Neural progenitor cell (in vitro differentiated cells): ENCODE results near the gene TEAD1. TPM values are rescaled to one million over a fixed set of nuclear protein-coding genes. Genes with fewer than 3 reads are reported as not detected.

Source experiments
- DNase-seq: peaks from one replicate; pipeline ENCODE4 v3.0.0-alpha.2; 2016; ENCODE audit warnings: low spot score
- H2AFZ ChIP-seq: fragments of 200-600 bp; sonication (generic); replicated peaks from 2 replicates; pipeline ENCODE4 v1.6.1; 2016; ENCODE audit warnings: antibody characterized with exemption
- H3F3A ChIP-seq: fragments of 200-600 bp; sonication (generic); 2 replicates; pipeline ENCODE4 v1.6.1; 2016; ENCODE audit warnings: antibody characterized with exemption, low read depth
- H3K27ac ChIP-seq: fragments of 200-600 bp; sonication (generic); 2 replicates; pipeline ENCODE4 v1.5.1; 2016; ENCODE audit warnings: mild to moderate bottlenecking
- H3K27me3 ChIP-seq: fragments of 200-600 bp; sonication (generic); 2 replicates; pipeline ENCODE4 v1.6.1; 2016; ENCODE audit warnings: mild to moderate bottlenecking, moderate library complexity
- H3K36me3 ChIP-seq: fragments of 200-600 bp; sonication (generic); 2 replicates; pipeline ENCODE4 v1.5.1; 2016
- H3K4me1 ChIP-seq: fragments of 200-600 bp; sonication (generic); 2 replicates; pipeline ENCODE4 v1.6.1; 2016; ENCODE audit warnings: mixed run types
- H3K4me2 ChIP-seq: fragments of 200-600 bp; sonication (generic); 2 replicates; pipeline ENCODE4 v1.6.1; 2016
- H3K4me3 ChIP-seq: fragments of 200-600 bp; sonication (generic); 2 replicates; pipeline ENCODE4 v1.5.1; 2016
- H3K79me2 ChIP-seq: fragments of 200-600 bp; sonication (generic); 2 replicates; pipeline ENCODE4 v1.6.1; 2016; ENCODE audit warnings: low read depth
- H3K9ac ChIP-seq: fragments of 200-600 bp; sonication (generic); 2 replicates; pipeline ENCODE4 v1.6.1; 2016
- H3K9me3 ChIP-seq: fragments of 200-600 bp; sonication (generic); 2 replicates; pipeline ENCODE4 v1.5.1; 2016; ENCODE audit warnings: low read depth
- H4K20me1 ChIP-seq: fragments of 200-600 bp; sonication (generic); 2 replicates; pipeline ENCODE4 v1.6.1; 2016; ENCODE audit warnings: low read depth
- H3K27ac Mint-ChIP-seq: 3 replicates; pipeline ENCODE4 v1.8.0; 2021; ENCODE audit warnings: mixed read lengths
- H3K27me3 Mint-ChIP-seq: 2 replicates; pipeline ENCODE4 v1.8.0; 2022; ENCODE audit warnings: low read depth, mild to moderate bottlenecking, inconsistent platforms, moderate library complexity, mixed read lengths; ENCODE audit not compliant: insufficient read depth
- H3K36me3 Mint-ChIP-seq: 3 replicates; pipeline ENCODE4 v1.8.0; 2021; ENCODE audit warnings: mixed read lengths
- H3K4me1 Mint-ChIP-seq: 3 replicates; pipeline ENCODE4 v1.8.0; 2021; ENCODE audit warnings: mixed read lengths
- H3K4me3 Mint-ChIP-seq: 3 replicates; pipeline ENCODE4 v1.8.0; 2021; ENCODE audit warnings: mild to moderate bottlenecking, moderate library complexity, mixed read lengths
- H3K9me3 Mint-ChIP-seq: 3 replicates; pipeline ENCODE4 v1.8.0; 2020; ENCODE audit warnings: mixed read lengths
- EZH2 ChIP-seq: fragments of 200-600 bp; sonication (generic); IDR thresholded peaks from 2 replicates; pipeline ENCODE4 v1.6.1; 2017; ENCODE audit warnings: antibody characterized with exemption, mild to moderate bottlenecking, moderate library complexity
- EZH2phosphoT487 ChIP-seq: fragments of 200-600 bp; sonication (generic); IDR thresholded peaks from 2 replicates; pipeline ENCODE4 v1.6.1; 2017; ENCODE audit warnings: antibody characterized with exemption
- total RNA-seq: library from RNA; depleted of rRNA; stranded (reverse); fragments of >200 nt; gene quantifications from 2 replicates; pipeline ENCODE4 v1.2.3, GENCODE V29; 2015; ENCODE audit warnings: low replicate concordance
- TF ChIP-seq, protein P1 (sequence below): fragments of 200-600 bp; sonication (generic); IDR thresholded peaks from 2 replicates; pipeline ENCODE4 v1.5.1; 2017; ENCODE audit warnings: antibody characterized with exemption, mild to moderate bottlenecking

The TEAD1 gene
- total RNA-seq, 1 donor from 2014 or later: 98.3 TPM

DNA sequence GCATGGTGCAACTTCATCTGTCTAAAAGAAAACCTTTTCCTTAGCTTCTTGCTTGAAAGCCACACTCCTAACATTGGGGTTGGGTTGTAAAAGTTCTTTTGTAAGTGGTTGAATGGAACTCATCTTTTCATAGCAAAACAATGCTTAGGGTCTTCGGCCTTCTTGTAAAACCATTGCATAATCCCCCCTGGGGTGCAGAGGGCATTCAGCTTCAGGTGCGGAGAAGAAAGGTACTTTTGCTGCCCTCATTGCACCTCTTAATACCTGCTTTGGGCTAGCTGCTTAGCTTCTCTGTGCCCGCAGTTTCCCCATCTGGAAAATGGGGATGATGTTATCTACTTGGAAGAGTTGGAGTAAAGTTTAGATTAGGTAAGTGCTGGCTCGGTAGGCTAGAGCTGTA is 10.1 kb downstream of the TEAD1 start:
- H3K4me2 ChIP-seq: peak overlapping the region; percentile 36
- no peak overlapping the region for H3K27ac ChIP-seq
- no peaks in the 10 kb centered on the region for H3K36me3 ChIP-seq
- Mint-ChIP-seq H3K4me3 (no peak overlapping the region), H3K27ac (peak overlapping the region; percentile 15), H3K36me3 (peaks cover 36% of the 10 kb centered on the region), H3K4me1 (peaks cover 84% of the 10 kb centered on the region), H3K27me3 (peaks cover 3% of the 10 kb centered on the region), H3K9me3 (no peaks in the 10 kb centered on the region)
- peaks cover 97% of the 10 kb centered on the region for H3K79me2 ChIP-seq
- no peaks in the 10 kb centered on the region for H3K9me3 ChIP-seq
- H3K4me1 ChIP-seq: peaks cover 85% of the 10 kb centered on the region
- peaks cover 98% of the 10 kb centered on the region for H4K20me1 ChIP-seq
- no peak for DNase-seq
- TF ChIP-seq, protein P1, sequence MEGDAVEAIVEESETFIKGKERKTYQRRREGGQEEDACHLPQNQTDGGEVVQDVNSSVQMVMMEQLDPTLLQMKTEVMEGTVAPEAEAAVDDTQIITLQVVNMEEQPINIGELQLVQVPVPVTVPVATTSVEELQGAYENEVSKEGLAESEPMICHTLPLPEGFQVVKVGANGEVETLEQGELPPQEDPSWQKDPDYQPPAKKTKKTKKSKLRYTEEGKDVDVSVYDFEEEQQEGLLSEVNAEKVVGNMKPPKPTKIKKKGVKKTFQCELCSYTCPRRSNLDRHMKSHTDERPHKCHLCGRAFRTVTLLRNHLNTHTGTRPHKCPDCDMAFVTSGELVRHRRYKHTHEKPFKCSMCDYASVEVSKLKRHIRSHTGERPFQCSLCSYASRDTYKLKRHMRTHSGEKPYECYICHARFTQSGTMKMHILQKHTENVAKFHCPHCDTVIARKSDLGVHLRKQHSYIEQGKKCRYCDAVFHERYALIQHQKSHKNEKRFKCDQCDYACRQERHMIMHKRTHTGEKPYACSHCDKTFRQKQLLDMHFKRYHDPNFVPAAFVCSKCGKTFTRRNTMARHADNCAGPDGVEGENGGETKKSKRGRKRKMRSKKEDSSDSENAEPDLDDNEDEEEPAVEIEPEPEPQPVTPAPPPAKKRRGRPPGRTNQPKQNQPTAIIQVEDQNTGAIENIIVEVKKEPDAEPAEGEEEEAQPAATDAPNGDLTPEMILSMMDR: no peak
- TF ChIP-seq EZH2 (no peak), EZH2phosphoT487 (no peak)
- H3K27me3 ChIP-seq: no peaks in the 10 kb centered on the region
- H2AFZ ChIP-seq: no peak overlapping the region
- no peak overlapping the region for H3K4me3 ChIP-seq
- H3F3A ChIP-seq: peaks cover 29% of the 10 kb centered on the region
- no peak overlapping the region for H3K9ac ChIP-seq

DNA sequence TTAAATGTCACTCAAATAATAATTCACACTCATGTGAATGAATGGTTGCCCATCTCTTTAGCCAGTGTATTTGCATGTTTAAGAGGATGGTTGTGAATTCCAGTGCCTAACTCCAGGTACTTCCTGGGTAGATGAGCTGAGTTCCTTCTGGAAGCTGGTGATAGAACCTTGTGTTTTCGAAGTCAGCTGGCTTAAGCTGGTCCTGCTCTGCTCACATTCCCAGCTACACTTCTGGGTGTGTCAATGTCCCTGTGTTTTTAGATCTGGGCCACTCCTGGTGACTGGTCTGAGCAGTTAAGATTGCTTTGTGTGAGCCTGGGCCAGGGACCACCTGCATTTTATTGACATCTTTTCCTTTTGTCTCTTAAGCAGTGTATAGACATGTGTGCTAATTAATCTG is 10.6 kb downstream of the TEAD1 start:
- no peak for DNase-seq
- H3K4me1 ChIP-seq: peaks cover 80% of the 10 kb centered on the region
- Mint-ChIP-seq H3K4me3 (no peak overlapping the region), H3K36me3 (peaks cover 36% of the 10 kb centered on the region), H3K9me3 (no peaks in the 10 kb centered on the region), H3K4me1 (peaks cover 80% of the 10 kb centered on the region), H3K27ac (no peak overlapping the region), H3K27me3 (peaks cover 3% of the 10 kb centered on the region)
- H3K79me2 ChIP-seq: peaks cover 97% of the 10 kb centered on the region
- H3K9ac ChIP-seq: no peak overlapping the region
- peak overlapping the region; percentile 36 for H3K4me2 ChIP-seq
- H3K9me3 ChIP-seq: no peaks in the 10 kb centered on the region
- H3K27ac ChIP-seq: no peak overlapping the region
- peaks cover 24% of the 10 kb centered on the region for H3F3A ChIP-seq
- TF ChIP-seq, protein P1: no peak
- no peak for TF ChIP-seq EZH2
- TF ChIP-seq EZH2phosphoT487: no peak
- H3K36me3 ChIP-seq: no peaks in the 10 kb centered on the region
- H4K20me1 ChIP-seq: peaks cover 98% of the 10 kb centered on the region
- no peak overlapping the region for H3K4me3 ChIP-seq
- no peaks in the 10 kb centered on the region for H3K27me3 ChIP-seq
- H2AFZ ChIP-seq: no peak overlapping the region

DNA sequence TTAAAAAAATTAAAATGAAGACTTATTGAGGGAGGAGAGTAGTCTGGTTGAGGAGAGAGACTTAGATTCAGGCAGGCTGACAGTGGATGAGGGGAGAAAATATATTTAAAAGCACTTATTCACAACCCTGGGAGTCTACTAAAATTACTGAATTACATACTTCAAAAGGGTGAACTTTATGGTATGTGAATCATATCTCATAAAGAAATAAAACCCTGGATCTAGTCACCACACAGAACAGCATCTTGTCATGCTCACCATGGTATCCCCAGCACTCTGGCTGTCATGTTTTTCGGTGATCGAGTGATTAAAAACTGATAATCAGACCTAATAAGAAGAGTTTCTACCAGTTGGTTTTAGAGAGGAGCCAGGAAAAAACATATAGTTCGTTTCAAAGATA is 11.0 kb downstream of the TEAD1 start:
- peaks cover 99% of the 10 kb centered on the region for H4K20me1 ChIP-seq
- TF ChIP-seq EZH2phosphoT487 (no peak), EZH2 (no peak)
- TF ChIP-seq, protein P1: no peak
- no peak overlapping the region for H3K4me3 ChIP-seq
- no peak overlapping the region for H3K9ac ChIP-seq
- H2AFZ ChIP-seq: no peak overlapping the region
- H3K36me3 Mint-ChIP-seq: peaks cover 37% of the 10 kb centered on the region
- no peak overlapping the region for H3K4me2 ChIP-seq
- H3K4me3 Mint-ChIP-seq: no peak overlapping the region
- DNase-seq: no peak
- H3K27ac ChIP-seq: no peak overlapping the region
- H3K27me3 ChIP-seq: no peaks in the 10 kb centered on the region
- H3K4me1 Mint-ChIP-seq: peaks cover 78% of the 10 kb centered on the region
- peaks cover 98% of the 10 kb centered on the region for H3K79me2 ChIP-seq
- H3K27me3 Mint-ChIP-seq: peaks cover 3% of the 10 kb centered on the region
- no peaks in the 10 kb centered on the region for H3K36me3 ChIP-seq
- peaks cover 77% of the 10 kb centered on the region for H3K4me1 ChIP-seq
- H3F3A ChIP-seq: peaks cover 20% of the 10 kb centered on the region
- H3K9me3 ChIP-seq: no peaks in the 10 kb centered on the region
- no peak overlapping the region for H3K27ac Mint-ChIP-seq
- H3K9me3 Mint-ChIP-seq: no peaks in the 10 kb centered on the region
